AG20443 (cell line): ENCODE results near the gene ZNF780B.
A peak's percentile ranks its signal among the peaks of the same experiment; 100 is the strongest.
"Not testable (repeated sequence)": the region's sequence is repeated elsewhere in the genome, so short reads cannot be mapped to it uniquely, and the experiment has no call there.

ENCODE experiments used
- DNase-seq: peaks from one replicate; pipeline ENCODE4 v3.0.0; 2012; ENCODE audit warnings: low spot score, mixed read lengths

ZNF780B gene

GRCh38 chr19:40055832-40056504 is at the start of gene ZNF780B:
TSS of gene ZNF780B (minus strand) at chr19:40056231. CDS start at chr19:40050332, 5,899 bp downstream.
- peak; percentile 78 for DNase-seq

DNA sequence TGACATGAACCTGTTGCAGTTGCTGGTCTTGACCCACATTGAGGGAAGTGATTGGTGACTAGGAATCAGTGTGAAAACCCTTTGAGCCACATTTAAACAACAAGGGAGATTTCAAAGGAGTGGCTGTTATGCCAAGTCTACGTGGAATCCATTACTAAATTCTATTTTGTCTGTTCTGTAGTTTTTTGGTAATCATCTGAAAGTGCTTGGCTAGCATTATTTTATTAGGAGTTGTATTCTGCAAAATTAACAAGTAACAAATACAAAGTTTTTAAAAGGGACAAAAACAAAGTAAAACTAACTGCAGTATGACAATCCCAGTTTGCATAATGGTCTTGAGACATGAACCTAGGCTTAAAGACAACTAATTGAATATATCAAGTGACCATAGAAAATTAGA is 48.7 kb upstream of the ZNF780B start:
- no peak for DNase-seq

- DNase-seq, result no peak
These were observed 47.6 kb upstream of the ZNF780B start for GRCh38 chr19:40103600-40103999.

GRCh38 chr19:40101813-40102212 is 45.8 kb upstream of the ZNF780B start:
- no peak for DNase-seq

DNA sequence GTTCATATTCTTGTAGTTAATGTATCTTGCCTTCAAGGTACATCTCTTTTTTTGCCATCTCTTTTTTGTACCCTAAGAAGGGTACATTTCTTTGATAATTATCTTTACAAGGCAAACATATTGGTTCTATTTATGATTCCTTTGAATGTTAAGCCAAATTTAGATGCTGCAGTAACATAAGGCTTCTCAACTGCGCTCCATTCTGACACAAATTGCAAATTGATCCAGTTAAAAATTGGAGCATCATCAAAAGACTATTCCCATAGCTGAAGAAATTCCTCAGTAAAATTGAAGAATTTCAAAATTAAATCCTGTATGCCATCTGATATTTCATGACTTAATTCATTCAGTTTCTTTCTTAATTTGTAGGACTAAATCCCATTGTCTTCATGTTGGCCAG is 37.4 kb upstream of the ZNF780B start:
- no peak for DNase-seq

DNA sequence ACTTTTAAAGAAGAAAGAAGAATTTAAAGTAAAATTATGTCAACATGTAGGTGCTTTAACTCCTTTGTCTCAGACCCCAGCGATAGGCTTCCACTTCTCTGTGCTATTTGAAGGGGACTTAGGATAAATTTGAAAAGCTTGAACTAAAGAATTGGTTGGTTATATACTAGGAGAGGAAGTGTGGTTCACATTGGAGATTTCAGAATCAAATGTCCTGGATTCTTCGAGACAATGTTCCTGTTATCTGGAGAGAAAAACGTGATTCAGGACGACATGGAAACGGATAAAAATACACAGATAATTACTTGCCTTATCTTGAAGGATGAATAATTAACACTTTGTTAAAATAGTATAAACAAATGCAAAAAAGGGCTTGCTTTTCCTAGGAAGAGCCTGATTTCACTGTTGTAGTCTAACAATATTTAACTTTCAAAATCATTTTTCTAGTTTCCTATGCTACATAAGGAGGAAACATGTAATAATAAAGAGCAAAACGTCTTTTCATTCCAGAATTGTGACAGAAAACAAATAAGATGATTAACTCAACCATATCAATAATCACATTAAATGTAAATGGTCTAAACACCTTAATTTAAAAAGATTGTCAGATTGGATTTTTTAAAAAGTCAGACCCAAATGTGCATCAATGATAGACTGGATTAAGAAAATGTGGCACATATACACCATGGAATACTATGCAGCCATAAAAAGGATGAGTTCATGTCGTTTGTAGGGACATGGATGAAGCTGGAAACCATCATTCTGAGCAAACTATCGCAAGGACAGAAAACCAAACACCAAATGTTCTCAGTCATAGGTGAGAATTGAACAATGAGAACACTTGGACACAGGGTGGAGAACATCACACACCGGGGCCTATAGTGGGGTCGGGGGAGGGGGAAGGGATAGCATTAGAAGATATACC is 35.4 kb upstream of the ZNF780B start:
- no peak for DNase-seq

DNA sequence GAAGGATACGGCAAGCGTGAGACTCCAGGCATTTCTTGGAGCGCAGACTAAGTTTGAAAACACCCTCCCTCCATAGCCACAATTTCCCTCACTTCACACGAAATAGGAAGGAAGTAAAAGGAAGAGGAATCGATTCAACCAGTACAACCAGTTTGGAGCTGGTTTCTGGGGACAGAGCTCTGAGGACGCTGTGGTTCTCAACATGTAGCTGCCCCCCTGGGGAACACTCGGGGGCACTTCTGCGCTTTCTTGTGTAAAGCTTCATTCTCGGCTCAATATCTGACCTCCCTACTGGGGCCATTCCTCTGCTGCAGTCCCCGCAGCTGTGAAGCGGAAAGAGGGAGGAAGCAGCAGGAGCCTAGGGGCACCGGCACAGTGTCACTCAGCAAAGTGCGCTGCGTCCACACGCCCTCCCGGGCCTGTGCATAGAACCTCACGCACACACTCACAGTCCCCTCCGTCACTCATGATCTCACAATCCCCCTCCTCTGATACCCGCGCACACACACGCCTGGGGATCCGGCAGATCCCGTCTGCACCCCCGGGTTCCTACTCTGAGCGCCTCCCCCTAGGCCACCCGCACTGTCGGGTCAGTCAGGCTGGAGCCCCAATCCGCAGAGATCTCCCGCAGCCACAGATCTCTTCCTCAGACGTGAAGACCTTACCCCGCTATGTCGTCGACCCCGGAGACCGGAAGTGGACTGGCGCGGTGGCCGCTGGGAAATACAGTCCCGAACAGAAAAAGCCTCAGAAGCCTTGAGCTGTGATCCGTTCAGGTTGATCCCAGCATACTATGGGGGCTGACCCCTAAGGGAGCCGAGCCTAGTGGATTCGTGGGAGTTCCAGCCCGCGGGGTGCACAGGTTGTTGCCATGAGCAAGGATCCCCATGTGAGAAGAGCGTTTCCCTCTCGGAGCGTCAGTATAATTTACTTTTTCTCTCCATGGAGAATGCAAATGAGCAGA is 34.5 kb upstream of the ZNF780B start, which contains the start of gene ZNF780A:
Gene ZNF780A, minus strand, starts transcription at position 703 of the 964 bp plus-strand sequence. CDS start 6,190 bp downstream, outside the sequence.
- peak; percentile 82 for DNase-seq

DNA sequence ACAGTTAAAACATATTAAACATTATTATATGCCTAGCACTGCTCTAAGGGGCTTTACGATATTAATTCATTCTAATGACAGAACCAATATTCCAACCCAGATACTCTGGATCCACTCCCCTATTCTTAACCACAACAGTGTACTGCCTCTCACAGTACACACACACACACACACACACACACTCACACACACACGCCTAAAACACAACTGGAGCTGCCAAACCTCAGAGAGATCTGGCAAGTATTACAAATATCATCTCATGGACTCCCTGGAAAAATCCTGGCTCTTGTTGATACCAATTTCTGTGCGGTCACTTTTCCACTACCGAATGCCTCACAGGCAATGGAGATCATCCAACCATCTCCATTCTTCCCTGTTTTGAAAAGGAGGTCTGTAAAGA is 33.4 kb upstream of the ZNF780B start:
- DNase-seq, result peak; percentile 25

DNA sequence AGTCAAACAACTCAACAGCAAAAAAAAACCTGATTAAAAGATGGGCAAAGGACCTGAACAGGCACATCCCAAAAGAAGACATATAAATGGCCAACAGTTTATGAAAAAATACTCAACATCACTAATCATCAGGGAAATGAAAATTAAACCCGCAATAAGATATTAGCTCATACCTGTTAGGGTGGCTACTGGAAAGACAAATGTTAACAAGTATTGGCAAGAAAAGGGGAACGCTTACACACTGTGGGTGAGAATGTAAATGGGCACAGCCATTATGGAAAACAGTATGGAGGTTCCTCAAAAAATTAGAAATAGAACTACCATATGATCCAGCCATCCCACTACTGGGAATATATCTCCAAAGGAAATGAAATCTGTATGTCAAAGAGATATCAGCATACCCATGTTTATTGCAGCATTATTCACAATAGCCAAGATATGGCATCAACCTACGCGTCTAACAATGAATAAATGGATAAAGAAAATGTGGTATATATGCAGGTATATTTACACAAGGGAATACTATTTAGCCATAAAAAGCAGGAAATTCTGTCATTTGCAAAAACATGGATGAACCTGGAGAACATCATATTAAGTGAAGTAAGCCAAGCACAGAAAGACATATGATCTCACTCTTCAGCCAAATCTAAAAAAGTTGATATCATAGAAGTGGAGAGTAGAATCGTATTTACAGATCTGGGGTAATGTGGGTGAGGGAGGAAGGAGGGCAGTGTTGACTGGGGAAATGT is 32.4 kb upstream of the ZNF780B start:
- no peak for DNase-seq

DNA sequence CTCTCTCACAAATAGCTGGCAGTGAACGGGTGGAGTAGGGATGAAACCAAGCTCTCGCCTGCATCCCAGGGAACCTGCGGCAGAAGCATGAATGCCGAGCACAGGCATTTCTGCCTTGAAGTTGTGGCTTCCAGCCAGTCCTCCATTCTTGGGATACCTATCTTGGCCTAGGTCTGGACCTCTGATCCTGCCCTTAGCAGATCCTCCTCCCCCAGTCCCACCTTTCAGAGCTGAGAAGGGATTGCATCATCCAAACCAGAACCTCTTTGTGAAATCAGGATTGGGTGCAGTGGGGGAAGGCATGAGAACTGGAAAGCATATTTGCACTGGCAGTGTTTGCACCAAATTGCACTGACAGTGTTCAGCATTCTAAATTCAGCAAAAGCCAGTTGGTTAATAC is 28.9 kb upstream of the ZNF780B start:
- no peak for DNase-seq

DNA sequence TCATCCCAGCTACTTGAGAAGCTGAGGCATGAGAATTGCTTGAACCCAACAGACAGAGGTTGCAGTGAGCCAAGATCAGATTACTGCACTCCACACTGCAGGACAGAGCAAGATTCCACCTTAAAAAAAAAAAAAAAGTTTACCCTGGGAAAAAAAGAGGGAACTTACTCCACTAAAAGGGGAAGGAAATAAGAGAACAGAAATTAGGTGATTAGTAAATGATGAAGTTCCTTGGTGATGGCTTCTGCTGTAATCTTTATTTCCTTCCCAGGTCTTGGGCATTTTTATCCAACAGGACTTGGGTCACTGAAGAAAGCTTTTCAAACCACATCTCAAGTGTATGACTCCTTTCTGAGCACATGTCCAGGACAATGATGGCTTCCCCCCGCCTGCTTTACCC is 25.4 kb upstream of the ZNF780B start:
- DNase-seq, result no peak

GRCh38 chr19:40080289-40080688 is 24.3 kb upstream of the ZNF780B start:
- no peak for DNase-seq

GRCh38 chr19:40078377-40078776 is 22.3 kb upstream of the ZNF780B start:
- DNase-seq, result no peak

DNA sequence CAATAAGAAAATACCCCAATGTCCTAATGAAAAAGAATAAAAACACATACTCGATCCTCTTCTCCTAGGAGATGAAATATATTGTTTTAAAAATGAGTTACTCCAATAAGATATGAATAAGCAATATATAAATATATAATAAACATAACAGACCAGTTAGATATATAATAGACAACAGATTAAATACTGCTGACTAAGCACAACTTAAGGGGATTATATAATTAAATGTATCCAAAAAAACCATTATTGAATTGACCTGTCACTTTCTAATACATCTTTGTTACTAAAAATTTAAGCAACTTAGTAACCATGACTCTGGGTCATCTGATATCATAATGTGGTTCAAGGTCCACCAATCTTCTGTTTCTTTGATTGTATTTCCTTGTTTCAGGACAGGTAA is 14.0 kb upstream of the ZNF780B start:
- no peak for DNase-seq

DNA sequence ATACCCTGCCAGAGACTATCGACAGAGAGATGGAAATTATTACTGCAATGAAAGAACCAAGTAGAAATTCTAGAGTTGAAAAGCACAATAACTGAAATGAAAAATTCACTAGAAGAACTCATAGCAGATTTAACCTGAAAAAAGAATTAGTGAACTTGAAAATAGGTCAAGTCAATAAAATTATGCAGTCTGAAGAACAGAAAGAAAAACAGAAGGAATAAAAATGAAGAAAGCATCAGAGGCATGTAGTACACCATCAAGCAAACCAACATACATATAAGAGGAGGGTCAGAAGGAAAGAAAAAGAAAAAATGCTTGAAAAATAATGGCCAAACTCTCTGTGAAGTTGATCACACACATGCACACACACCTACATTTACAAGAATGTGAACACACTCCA is 3.6 kb upstream of the ZNF780B start:
- no peak for DNase-seq

DNA sequence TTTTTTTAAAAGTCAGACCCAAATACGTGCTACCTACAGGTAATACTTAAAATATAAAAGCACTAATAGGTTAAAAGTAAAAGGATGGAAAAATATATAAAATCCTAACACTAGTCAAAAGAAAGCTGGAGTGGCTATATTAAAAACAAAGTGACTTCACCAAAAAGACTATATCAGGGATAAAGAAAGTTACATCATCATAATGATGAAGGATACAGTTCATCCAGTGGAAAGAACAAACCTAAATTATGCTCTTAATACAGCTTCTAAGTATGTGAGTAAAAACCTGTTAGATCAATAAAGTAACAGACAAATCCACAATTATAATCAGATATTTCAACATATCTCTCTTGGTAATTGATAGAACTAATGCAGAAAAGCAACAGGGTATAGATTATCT is 1.1 kb upstream of the ZNF780B start:
- no peak for DNase-seq

DNA sequence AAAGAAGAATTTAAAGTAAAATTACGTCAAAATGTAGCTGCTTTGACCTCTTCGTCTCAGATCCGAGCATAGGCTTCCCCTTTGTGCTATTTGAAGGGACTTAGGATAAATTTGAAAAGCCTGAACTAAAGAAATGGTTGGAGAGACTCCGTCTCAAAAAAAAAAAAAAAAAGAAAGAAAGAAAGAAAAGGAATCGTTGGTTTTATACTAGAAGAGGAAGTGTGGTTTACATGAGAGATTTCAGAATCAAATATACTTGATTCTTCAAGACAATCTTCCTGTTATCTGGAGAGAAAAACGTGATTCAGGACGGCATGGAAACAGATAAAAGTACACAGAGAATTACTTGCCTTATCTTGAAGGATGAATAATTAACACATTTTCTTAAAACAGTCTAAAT is 474 bp upstream of the ZNF780B start:
- DNase-seq, result no peak

GRCh38 chr19:40055049-40055448 is 982 bp downstream of the ZNF780B start:
- no peak for DNase-seq

DNA sequence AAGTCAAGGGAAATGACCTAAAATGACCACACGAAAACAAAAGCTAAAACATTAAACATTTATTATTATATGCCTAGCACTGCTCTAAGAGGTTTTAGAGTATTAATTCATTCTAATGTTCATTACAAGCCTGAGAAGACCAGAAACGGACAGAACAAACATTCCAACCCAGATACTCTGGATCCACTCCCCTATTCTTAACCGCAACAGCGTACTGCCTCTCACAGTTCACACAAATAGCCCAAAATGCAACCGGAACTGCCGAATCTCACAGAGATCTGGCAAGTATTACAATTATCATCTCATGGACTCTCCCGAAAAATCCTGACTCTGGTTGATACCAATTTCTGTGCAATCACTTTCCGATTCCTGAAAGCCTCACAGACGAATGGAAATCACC is 1.4 kb downstream of the ZNF780B start:
- no peak for DNase-seq

DNA sequence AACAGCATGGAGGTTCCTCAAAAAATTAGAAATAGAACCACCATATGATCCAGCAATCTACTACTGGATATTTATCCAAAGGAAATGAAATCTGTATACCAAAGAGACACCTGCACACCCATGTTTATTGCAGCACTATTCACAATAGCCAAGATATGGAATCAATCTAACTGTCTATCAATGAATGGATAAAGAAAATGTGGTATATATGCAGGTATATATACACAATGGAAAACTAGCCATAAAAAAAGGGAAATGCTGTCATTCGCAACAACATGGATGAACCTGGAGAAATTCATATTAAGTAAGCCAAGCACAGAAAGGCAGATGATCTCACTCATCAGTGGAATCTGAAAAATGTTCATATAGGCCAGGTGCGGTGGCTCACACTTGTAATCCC is 2.5 kb downstream of the ZNF780B start:
- no peak for DNase-seq

DNA sequence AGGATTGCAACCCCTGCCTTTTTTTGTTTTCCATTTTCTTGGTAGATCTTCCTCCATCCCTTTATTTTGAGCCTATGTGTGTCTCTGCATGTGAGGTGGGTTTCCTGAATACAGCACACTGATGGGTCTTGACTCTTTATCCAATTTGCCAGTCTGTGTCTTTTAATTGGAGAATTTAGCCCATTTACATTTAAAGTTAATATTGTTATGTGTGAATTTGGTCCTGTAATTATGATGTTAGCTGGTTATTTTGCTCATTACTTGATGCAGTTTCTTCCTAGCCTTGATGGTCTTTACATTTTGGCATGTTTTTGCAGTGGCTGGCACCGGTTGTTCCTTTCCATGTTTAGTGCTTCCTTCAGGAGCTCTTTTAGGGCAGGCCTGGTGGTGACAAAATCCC is 14.3 kb downstream of the ZNF780B start:
- DNase-seq, result not testable (repeated sequence)
